Heart right ventricle (tissue), 16 donors: ENCODE data around the gene DENND10. TPM values are rescaled to one million over a fixed set of nuclear protein-coding genes. Genes with fewer than 3 reads are reported as not detected.
"Not testable (repeated sequence)": the region's sequence is repeated elsewhere in the genome, so short reads cannot be mapped to it uniquely, and the experiment has no call there.

ENCODE experiments used
- ATAC-seq, 8 donors: fragments of 200-7000 bp; cut with Tn5 transposase; one replicate each; pipeline ENCODE4 v1.9.1; 2020; ENCODE audit warnings: mild to moderate bottlenecking in 8 of 8, moderate library complexity in 8 of 8, moderate number of reproducible peaks in 1 of 8
- DNase-seq, 2 donors: peaks; one replicate each; pipeline ENCODE4 v3.0.0-alpha.2; 2020
- H3K27ac ChIP-seq, 10 donors: fragments of 200-600 bp; sonication (generic) in 2 of 10; one replicate each; pipeline versions ENCODE4 v1.5.0 to v1.8.0; 2020 to 2022; ENCODE audit warnings: mild to moderate bottlenecking in 3 of 10
- H3K27me3 ChIP-seq, 7 donors: fragments of 200-600 bp; one replicate each; pipeline ENCODE4 v1.8.0; 2021 to 2022; ENCODE audit warnings: mild to moderate bottlenecking in 2 of 7
- H3K36me3 ChIP-seq, 9 donors: fragments of 200-600 bp; sonication (generic) in 1 of 9; one replicate each; pipeline versions ENCODE4 v1.5.0 to v1.8.0; 2020 to 2022; ENCODE audit warnings: mild to moderate bottlenecking in 2 of 9
- H3K4me1 ChIP-seq, 9 donors: fragments of 200-600 bp; sonication (generic) in 1 of 9; one replicate each; pipeline versions ENCODE4 v1.5.0 to v1.8.0; 2020 to 2022; ENCODE audit warnings: mild to moderate bottlenecking in 4 of 9
- H3K4me3 ChIP-seq, 10 donors: fragments of 200-600 bp; sonication (generic) in 2 of 10; one replicate each; pipeline versions ENCODE4 v1.5.0 to v1.8.0; 2020 to 2022; ENCODE audit warnings: mild to moderate bottlenecking in 7 of 10, moderate library complexity in 2 of 10
- H3K9me3 ChIP-seq, 11 donors: fragments of 200-600 bp in 10 of 11; sonication (generic) in 2 of 11; one replicate each; pipeline versions ENCODE4 v1.5.0 to v1.8.0; 2013 to 2022; ENCODE audit warnings: mild to moderate bottlenecking in 2 of 11, control low read depth in 1 of 11, moderate library complexity in 1 of 11
- WGBS, 2 donors: extraction: QIAGEN DNeasy Blood & Tissue Kit; methylation state at CpG; one replicate each; pipeline ENCODE4 v1.1.7; 2013; ENCODE audit warnings: inconsistent platforms in 1 of 2; 5-methylcytosine and 5-hydroxymethylcytosine counted together
- intact Hi-C, 10 donors: fragments of 100-400 bp; cut with DNase I; formaldehyde crosslinking; loops; one replicate each; pipeline versions ENCODE4 v1.11.1 to v1.14.2; 2022
- polyA plus RNA-seq, 2 donors: library from polyadenylated mRNA; stranded (reverse); fragments of 200-250 nt; gene quantifications; one replicate each; pipeline ENCODE4 v1.2.3, GENCODE V29; 2013
- total RNA-seq, 10 donors: library from RNA; stranded (reverse); fragmentation: NEBNext Ultra II Directional in 3 of 10; extraction: Animal tissue kit (Norgen Biotek cat#: 25700) in 3 of 10; gene quantifications; one replicate each; pipeline versions ENCODE4 v1.2.1 to v1.2.4, GENCODE V29; 2021 to 2023
- TF ChIP-seq, protein P1 (sequence below), 9 donors: fragments of 200-600 bp; sonication (generic) in 2 of 9; IDR thresholded peaks; one replicate each; pipeline versions ENCODE4 v1.5.0 to v1.8.0; 2021 to 2022; ENCODE audit warnings: antibody characterized with exemption in 9 of 9, mild to moderate bottlenecking in 5 of 9, moderate library complexity in 1 of 9
- donor health status: Arrhythmogenic right ventricular cardiomyopathy.
- donor health status: ischemic (EF 13 %, LVEDD 7.1; RV severe dilation, severe dysfunction).
- donor health status: healthy with polysubstance abuse.
- donor health status: DM: no; HTN: yes; CAD: no.
- donor health status: DM: no; HTN: no; CAD: no.
- donor health status: ischemic (EF 25% LVEDD 6.9; RV normal size, moderate dysfunction).
- donor health status: ischemic (EF 25% LVEDD 5.7; RV mildly dilated, moderate dysfunction).
- donor health status: healthy.
- donor health status: DM: yes; HTN: yes; CAD: no.
- donor health status: Ischemic cardiomyopathy.
- donor health status: ischemic (EF 35%, LVEDD 5.7; RV mildly dilated, moderate dysfunction).
- donor health status: nonischemic (EF 11% LVEDD 7.7; RV severe dilation, severe dysfunction).
- donor health status: DM: yes; HTN: yes; CAD: no.
- donor health status: PGD.
- donor health status: ischemic (EF 29% LVEDD 5.4; RV normal size, mild dysfunction).
- donor health status: nonischemic (EF 23%, LVEDD 6.1; RV moderate dilation, normal function).

Gene DENND10
- total and polyA plus RNA-seq, 12 donors, result 10.7 to 28.4 (median 21.9) TPM

DNA sequence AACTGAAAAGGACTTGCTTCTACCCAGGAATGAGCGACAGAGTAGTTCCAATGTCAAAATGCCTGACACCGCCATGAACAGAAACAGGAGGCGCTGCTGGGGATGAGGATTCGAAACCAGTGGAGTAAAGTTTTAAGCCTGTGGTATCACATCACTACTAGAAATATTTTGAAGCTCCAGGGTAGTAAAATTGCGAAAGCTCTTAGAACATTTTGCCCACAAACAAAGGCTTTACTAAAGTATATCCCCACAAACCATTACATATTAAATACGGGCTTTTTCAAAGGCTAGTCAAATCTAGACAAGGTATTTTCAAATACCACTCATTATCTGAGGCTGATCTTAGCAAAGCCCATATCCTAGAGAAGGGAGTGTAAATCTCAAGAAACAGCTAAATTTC, 72.3 kb downstream of the DENND10 start:
- Histone ChIP-seq H3K4me3 (no peak overlapping the region), H3K27ac (no peak overlapping the region), H3K9me3 (no peaks in the 10 kb centered on the region), H3K4me1 (peaks cover 0 to 29% (median 20%) of the 10 kb centered on the region in 9 donors), H3K36me3 (peaks cover 0 to 60% (median 29%) of the 10 kb centered on the region in 9 donors), H3K27me3 (no peaks in the 10 kb centered on the region)
- WGBS, 2 donors, result 94 to 99% methylated on average over 6 of the region's 6 CpGs
- TF ChIP-seq, protein P1, sequence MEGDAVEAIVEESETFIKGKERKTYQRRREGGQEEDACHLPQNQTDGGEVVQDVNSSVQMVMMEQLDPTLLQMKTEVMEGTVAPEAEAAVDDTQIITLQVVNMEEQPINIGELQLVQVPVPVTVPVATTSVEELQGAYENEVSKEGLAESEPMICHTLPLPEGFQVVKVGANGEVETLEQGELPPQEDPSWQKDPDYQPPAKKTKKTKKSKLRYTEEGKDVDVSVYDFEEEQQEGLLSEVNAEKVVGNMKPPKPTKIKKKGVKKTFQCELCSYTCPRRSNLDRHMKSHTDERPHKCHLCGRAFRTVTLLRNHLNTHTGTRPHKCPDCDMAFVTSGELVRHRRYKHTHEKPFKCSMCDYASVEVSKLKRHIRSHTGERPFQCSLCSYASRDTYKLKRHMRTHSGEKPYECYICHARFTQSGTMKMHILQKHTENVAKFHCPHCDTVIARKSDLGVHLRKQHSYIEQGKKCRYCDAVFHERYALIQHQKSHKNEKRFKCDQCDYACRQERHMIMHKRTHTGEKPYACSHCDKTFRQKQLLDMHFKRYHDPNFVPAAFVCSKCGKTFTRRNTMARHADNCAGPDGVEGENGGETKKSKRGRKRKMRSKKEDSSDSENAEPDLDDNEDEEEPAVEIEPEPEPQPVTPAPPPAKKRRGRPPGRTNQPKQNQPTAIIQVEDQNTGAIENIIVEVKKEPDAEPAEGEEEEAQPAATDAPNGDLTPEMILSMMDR (IDR thresholded peaks at IDR 0.05), result no peak
- DNase-seq, result no peak
- ATAC-seq, result no peak
- intact Hi-C loops, result loop anchor here in 2 of 10 donors (5.0 to 10.0 kb wide), 2 partner anchors 94 to 419 kb away; partner anchors contain the start of genes EIF3A (in 1 of the 2) and TIAL1 (in 1 of the 2)

DNA sequence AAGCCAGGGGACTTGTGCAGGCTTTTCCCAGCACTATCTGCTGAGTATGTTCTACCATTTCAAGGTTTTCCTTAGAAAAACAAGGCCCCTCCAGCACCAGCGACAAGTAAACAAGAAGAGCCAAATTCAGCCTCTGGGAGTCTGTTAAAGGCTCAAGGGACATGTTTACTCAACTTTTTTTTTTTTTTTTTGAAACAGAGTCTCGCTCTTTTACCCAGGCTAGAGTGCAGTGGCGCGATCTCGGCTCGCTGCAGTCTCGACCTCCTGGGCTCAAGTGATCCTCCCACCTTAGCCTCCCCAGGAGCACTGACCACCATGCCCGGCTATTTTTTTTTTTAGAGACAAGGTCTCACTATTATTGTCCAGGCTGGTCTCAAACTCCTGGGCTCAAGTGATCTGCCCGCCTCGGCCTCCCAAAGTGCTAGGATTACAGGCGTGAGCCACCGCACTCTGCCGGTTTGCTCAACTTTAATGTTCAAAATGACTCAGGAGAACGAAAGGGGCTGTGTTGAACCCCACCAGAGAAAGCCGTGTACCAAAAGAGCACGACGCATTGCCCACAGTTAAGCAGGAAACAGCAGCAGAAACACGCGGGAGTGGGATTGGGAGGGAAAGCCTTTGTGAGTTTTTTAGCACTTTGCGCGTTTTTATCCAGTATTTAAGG, 73.9 kb downstream of the DENND10 start:
- H3K36me3 ChIP-seq, result peaks cover 0 to 44% (median 16%) of the 10 kb centered on the region in 9 donors
- TF ChIP-seq, protein P1 (IDR thresholded peaks at IDR 0.05), result no peak
- H3K27ac ChIP-seq, result peak overlapping the region in 9 of 10 donors; percentile 86 to 96 (median 90)
- intact Hi-C loops, result loop anchor here in 2 of 10 donors (5.0 to 10.0 kb wide), 2 partner anchors 96 to 417 kb away; partner anchors contain the start of genes EIF3A (in 1 of the 2) and TIAL1 (in 1 of the 2)
- WGBS, 2 donors, result 21 to 22% methylated on average over 21 of the region's 21 CpGs
- DNase-seq (no peak), ATAC-seq (peak in 7 of 8 donors; percentile 1 to 13 (median 6))
- H3K27me3 ChIP-seq, result no peaks in the 10 kb centered on the region
- H3K9me3 ChIP-seq, result no peaks in the 10 kb centered on the region
- peaks cover 0 to 29% (median 20%) of the 10 kb centered on the region in 9 donors for H3K4me1 ChIP-seq
- H3K4me3 ChIP-seq, result peak overlapping the region; percentile 59 to 90 (median 76)

DNA sequence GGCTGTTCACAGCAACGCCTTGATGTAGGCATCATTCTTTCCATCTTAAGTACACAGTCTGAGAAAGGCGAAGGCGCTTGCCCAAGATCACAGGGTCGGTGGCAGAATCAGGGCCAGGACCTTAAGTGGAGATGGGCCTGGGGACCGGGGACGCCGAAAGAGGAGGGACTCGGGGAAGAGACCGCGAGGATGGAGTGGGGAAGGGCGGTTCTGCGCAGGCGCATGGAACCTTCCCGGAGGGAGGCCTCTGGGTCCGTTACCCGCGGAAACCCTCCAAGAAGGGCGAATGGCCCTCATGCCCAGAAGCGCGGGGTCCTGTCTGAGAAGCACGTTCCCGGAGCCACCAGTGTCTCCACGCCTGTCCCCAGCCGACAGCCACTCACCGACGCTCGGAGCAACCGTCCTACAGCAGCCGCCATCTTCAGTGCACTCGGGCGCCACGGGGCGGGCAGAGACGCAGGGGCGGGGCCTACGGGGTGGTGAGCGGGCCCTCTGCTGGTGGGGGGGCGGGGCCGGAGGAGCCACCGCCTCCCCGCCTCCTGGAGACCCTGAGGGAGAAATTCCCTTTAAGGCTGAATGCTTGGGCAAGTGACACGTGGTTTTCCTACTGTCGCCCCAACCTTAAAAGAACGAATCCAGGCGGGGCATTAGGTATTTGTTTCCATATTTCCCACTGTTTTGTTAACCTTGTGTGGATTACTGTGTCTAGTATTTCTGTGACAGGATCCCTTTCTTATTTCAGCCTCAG, 74.6 kb downstream of the DENND10 start, which contains the start of gene PRDX3:
TSS of gene PRDX3 (minus strand) at position 441 of the 748 bp plus-strand sequence. CDS start at position 419, 22 bp downstream.
- H3K27ac ChIP-seq, result peak within 1 kb of the TSS; percentile 80 to 96 (median 90)
- no peaks in the 10 kb centered on the region for H3K9me3 ChIP-seq
- peaks cover 0 to 37% (median 9%) of the 10 kb centered on the region in 9 donors for H3K36me3 ChIP-seq
- intact Hi-C loops, result loop anchor here in 2 of 10 donors (5.0 to 10.0 kb wide), 2 partner anchors 96 to 416 kb away; partner anchors contain the start of genes EIF3A (in 1 of the 2) and TIAL1 (in 1 of the 2)
- 0 to 1% methylated on average over 45 of the region's 45 CpGs for WGBS, 2 donors
- H3K4me3 ChIP-seq, result peak within 1 kb of the TSS; percentile 59 to 90 (median 76)
- TF ChIP-seq, protein P1 (IDR thresholded peaks at IDR 0.05), result peak in 7 of 9 donors; percentile 21 to 54 (median 29)
- H3K4me1 ChIP-seq, result peaks cover 0 to 29% (median 20%) of the 10 kb centered on the region in 9 donors
- peak; percentile 93 to 95 for DNase-seq
- peak; percentile 99 to 100 (median 99) for ATAC-seq
- no peaks in the 10 kb centered on the region for H3K27me3 ChIP-seq

DNA sequence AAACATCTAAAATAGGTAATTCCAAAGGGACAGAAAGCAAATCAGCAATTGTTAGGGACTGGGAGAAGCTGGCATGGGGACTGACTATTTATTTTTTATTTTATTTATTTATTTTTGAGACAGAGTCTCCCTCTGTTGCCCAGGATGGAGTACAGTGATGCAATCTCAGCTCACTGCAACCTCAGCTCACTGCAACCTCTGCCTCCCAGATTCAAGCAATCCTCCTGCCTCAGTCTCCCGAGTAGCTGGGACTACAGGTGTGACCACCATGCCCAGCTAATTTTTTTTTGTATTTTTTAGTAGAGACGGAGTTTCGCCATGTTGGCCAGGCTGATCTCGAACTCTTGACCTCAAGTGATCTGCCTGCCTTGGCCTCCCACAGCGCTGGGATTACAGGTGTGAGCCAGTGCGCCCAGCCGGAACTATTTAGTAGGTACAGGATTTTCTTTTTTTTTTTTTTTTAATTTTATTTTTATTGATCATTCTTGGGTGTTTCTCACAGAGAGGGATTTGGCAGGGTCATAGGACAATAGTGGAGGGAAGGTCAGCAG, 77.0 kb downstream of the DENND10 start:
- DNase-seq, H3K27ac ChIP-seq, H3K9me3 ChIP-seq, H3K4me3 ChIP-seq, intact Hi-C loops, ATAC-seq, H3K27me3 ChIP-seq: not testable (repeated sequence)
- Histone ChIP-seq H3K36me3 (peaks cover 0 to 14% (median 0%) of the 10 kb centered on the region in 9 donors), H3K4me1 (peaks cover 0 to 28% (median 20%) of the 10 kb centered on the region in 9 donors)
- WGBS, 2 donors, result 96% methylated on average over 7 of the region's 7 CpGs
